IMR-90 (cell line): Measurements from ENCODE around the gene KRT28. TPM values are rescaled to one million over a fixed set of nuclear protein-coding genes. Genes with fewer than 3 reads are reported as not detected.
A peak's percentile ranks its signal among the peaks of the same experiment; 100 is the strongest.

Experiments used
- ATAC-seq: fragments of 200-7000 bp; cut with Tn5 transposase; 2 replicates; pipeline ENCODE4 v1.9.1; 2020; ENCODE audit warnings: low read depth, mild to moderate bottlenecking, moderate library complexity
- BruUV-seq: library from RNA; stranded (reverse); fragments of 400-500 nt; replicated peaks from 2 replicates; lab custom pipeline; 2021; lab: Mats Ljungman, UMichigan
- CTCF ChIA-PET: fragments of 300-600 bp; formaldehyde crosslinking; extraction: SDS; loops from one replicate; lab custom pipeline; 2021; ENCODE audit warnings: antibody characterized with exemption; lab: Yijun Ruan, JAX
- POLR2A ChIA-PET: fragments of 300-600 bp; sonication (Branson Sonifier 250); formaldehyde crosslinking; loops from one replicate; lab custom pipeline; 2022; ENCODE audit warnings: antibody characterized with exemption; ENCODE audit not compliant: unreplicated experiment; lab: Charles Lee
- DNase-seq: peaks from one replicate; pipeline ENCODE4 v3.0.0; 2013
- H2AFZ ChIP-seq: replicated peaks from 2 replicates; pipeline ENCODE3; 2013; ENCODE audit warnings: low read length, mild to moderate bottlenecking; ENCODE audit not compliant: poor library complexity
- H2AK5ac ChIP-seq: 2 replicates; pipeline ENCODE4 v1.6.1; 2013; ENCODE audit warnings: low read depth, low read length, inconsistent platforms
- H2AK9ac ChIP-seq: replicated peaks from 2 replicates; pipeline ENCODE3; 2013; ENCODE audit warnings: mild to moderate bottlenecking, low read depth, low read length, moderate library complexity; ENCODE audit not compliant: poor library complexity
- H2BK120ac ChIP-seq: 2 replicates; pipeline ENCODE4 v1.6.1; 2013; ENCODE audit warnings: low read depth, low read length, inconsistent platforms
- H2BK15ac ChIP-seq: 3 replicates; pipeline ENCODE4 v1.6.1; 2013; ENCODE audit warnings: low read depth, low read length, inconsistent platforms
- H2BK20ac ChIP-seq: 2 replicates; pipeline ENCODE4 v1.6.1; 2013; ENCODE audit warnings: low read depth, mild to moderate bottlenecking, inconsistent platforms, low read length, moderate library complexity
- H2BK5ac ChIP-seq: 2 replicates; pipeline ENCODE4 v1.6.1; 2013; ENCODE audit warnings: mild to moderate bottlenecking, low read depth, low read length, inconsistent platforms; ENCODE audit not compliant: poor library complexity, severe bottlenecking
- H3K14ac ChIP-seq: replicated peaks from 2 replicates; pipeline ENCODE4 v1.6.1; 2013; ENCODE audit warnings: low read depth, low read length, inconsistent platforms
- H3K18ac ChIP-seq: 2 replicates; pipeline ENCODE4 v1.6.1; 2013; ENCODE audit warnings: low read depth, low read length, control low read depth
- H3K23ac ChIP-seq: 2 replicates; pipeline ENCODE4 v1.6.1; 2013; ENCODE audit warnings: low read depth, low read length, inconsistent platforms
- H3K27ac ChIP-seq: 2 replicates; pipeline ENCODE4 v1.5.1; 2013; ENCODE audit warnings: mild to moderate bottlenecking, control low read depth, low read length; ENCODE audit not compliant: insufficient read depth
- H3K27me3 ChIP-seq: 2 replicates; pipeline ENCODE4 v1.6.1; 2013; ENCODE audit warnings: low read length; ENCODE audit not compliant: control insufficient read depth, insufficient read depth
- H3K36me3 ChIP-seq: 2 replicates; pipeline ENCODE4 v1.6.1; 2013; ENCODE audit warnings: low read length, mixed read lengths; ENCODE audit not compliant: control insufficient read depth, insufficient read depth
- H3K4ac ChIP-seq: 2 replicates; pipeline ENCODE4 v1.6.1; 2013; ENCODE audit warnings: low read depth, low read length, inconsistent platforms
- H3K4me1 ChIP-seq: 2 replicates; pipeline ENCODE4 v1.6.1; 2013; ENCODE audit warnings: low read length, mixed read lengths; ENCODE audit not compliant: control insufficient read depth, insufficient read depth
- H3K4me2 ChIP-seq: 2 replicates; pipeline ENCODE4 v1.6.1; 2013; ENCODE audit warnings: low read depth, mild to moderate bottlenecking, control low read depth, low read length, moderate library complexity
- H3K4me3 ChIP-seq: 2 replicates; pipeline ENCODE4 v1.5.1; 2013; ENCODE audit warnings: low read depth, mild to moderate bottlenecking, control low read depth, low read length, moderate library complexity; ENCODE audit not compliant: insufficient read depth
- H3K56ac ChIP-seq: 2 replicates; pipeline ENCODE4 v1.6.1; 2013; ENCODE audit warnings: low read length, inconsistent platforms; ENCODE audit not compliant: insufficient read depth; ENCODE audit errors: extremely low read depth
- H3K79me1 ChIP-seq, 2 experiments: 2 replicates each; pipeline ENCODE4 v1.6.1; 2013; ENCODE audit warnings: low read length in 2 of 2, inconsistent platforms in 1 of 2, low read depth in 1 of 2
- H3K9ac ChIP-seq: 2 replicates; pipeline ENCODE4 v1.6.1; 2013; ENCODE audit warnings: low read depth, low read length, control low read depth
- H3K9me1 ChIP-seq: 2 replicates; pipeline ENCODE4 v1.6.1; 2013; ENCODE audit warnings: low read length, inconsistent platforms; ENCODE audit not compliant: insufficient read depth
- H3K9me3 ChIP-seq: 2 replicates; pipeline ENCODE4 v1.6.1; 2013; ENCODE audit warnings: low read length; ENCODE audit not compliant: control insufficient read depth, insufficient read depth
- H4K20me1 ChIP-seq: 2 replicates; pipeline ENCODE4 v1.6.1; 2013; ENCODE audit warnings: low read length, inconsistent platforms; ENCODE audit not compliant: insufficient read depth
- H4K5ac ChIP-seq: 2 replicates; pipeline ENCODE4 v1.6.1; 2013; ENCODE audit warnings: mild to moderate bottlenecking, low read depth, low read length, control low read depth
- H4K8ac ChIP-seq, 2 experiments: 2 replicates each; pipeline ENCODE4 v1.6.1; 2013; ENCODE audit warnings: low read depth in 2 of 2, low read length in 2 of 2, control low read depth in 1 of 2, inconsistent platforms in 1 of 2
- H4K91ac ChIP-seq: 2 replicates; pipeline ENCODE4 v1.6.1; 2013; ENCODE audit warnings: low read depth, low read length, inconsistent platforms; ENCODE audit not compliant: insufficient read depth
- BHLHE40 ChIP-seq: fragments of 150-350 bp; IDR thresholded peaks from 2 replicates; pipeline ENCODE4 v1.6.1; 2016; ENCODE audit warnings: mild to moderate bottlenecking, low read depth, low read length
- NFE2L2 ChIP-seq: fragments of 150-350 bp; IDR thresholded peaks from 2 replicates; pipeline ENCODE4 v1.6.1; 2016; ENCODE audit warnings: low read depth, mild to moderate bottlenecking, low read length
- POLR2A ChIP-seq: IDR thresholded peaks from 2 replicates; pipeline ENCODE4 v1.6.1; 2012; ENCODE audit warnings: mild to moderate bottlenecking, low read depth, low read length
- WGBS, 2 experiments: methylation state at CpG; one replicate each; pipeline versions ENCODE4 v1.1.5 to v1.1.7; 2013; ENCODE audit warnings: missing lambda C conversion rate in 2 of 2; ENCODE audit not compliant: insufficient read length in 1 of 2; ENCODE audit errors: extremely low coverage in 2 of 2; 5-methylcytosine and 5-hydroxymethylcytosine counted together
- dilution Hi-C: fragments of 300-500 bp; cut with HindIII; formaldehyde crosslinking; loops from one replicate; pipeline ENCODE4 v1.14.3; 2018; ENCODE audit warnings: low sequenced_read_pairs; ENCODE audit not compliant: unreplicated experiment
- in situ Hi-C: fragments of 300-500 bp; cut with MboI; formaldehyde crosslinking; loops from 3 replicates; pipeline ENCODE4 v1.14.3; 2019; ENCODE audit warnings: low sequenced_read_pairs, inconsistent platforms, mixed read lengths
- intact Hi-C: fragments of 100-400 bp; cut with micrococcal nuclease; formaldehyde crosslinking; loops from 2 replicates; pipeline ENCODE4 v1.10.0; 2022
- polyA plus RNA-seq, 3 experiments: library from polyadenylated mRNA; depleted of rRNA; stranded (reverse); fragments of >200 nt; gene quantifications; 2 replicates each; pipeline ENCODE4 v1.2.3, GENCODE V29; 2012; ENCODE audit warnings: low replicate concordance in 1 of 3
- total RNA-seq: library from RNA; depleted of rRNA; stranded (reverse); fragments of >200 nt; gene quantifications from 2 replicates; pipeline ENCODE4 v1.2.3, GENCODE V29; 2012

KRT28 gene
- total and polyA plus RNA-seq, 2 of the 4 experiments (the other 2 are of a cell fraction), result not detected

- no peak overlapping the region for H3K56ac ChIP-seq
- H2AK5ac ChIP-seq, result peak overlapping the region; percentile 5
- H3K23ac ChIP-seq, result no peak overlapping the region
- no peaks in the 10 kb centered on the region for H3K9me3 ChIP-seq
- H3K4me1 ChIP-seq, result peaks cover 5% of the 10 kb centered on the region; the same call in 1 of the 2 replicates
- 74% methylated on average over 3 of the region's 9 CpGs; no CpG with 5 or more reads in 1 of the 2 experiments for WGBS, 2 experiments
- no peak overlapping the region for H2AFZ ChIP-seq
- intact Hi-C loops, result no loop called here
- TF ChIP-seq NFE2L2, result no peak
- no peak for TF ChIP-seq BHLHE40
- TF ChIP-seq POLR2A, result no peak
- no peak overlapping the region for H2AK9ac ChIP-seq
- in situ Hi-C loops, result no loop called here
- no peak overlapping the region for H3K14ac ChIP-seq
- peak overlapping the region; percentile 34 to 97; a peak in 2 of 4 replicates for H4K8ac ChIP-seq
- H2BK5ac ChIP-seq, result peak overlapping the region; percentile 88
- ChIA-PET CTCF (no interaction called here), POLR2A (no interaction called here)
- no TSS peak for BruUV-seq
- DNase-seq (no peak), ATAC-seq (no peak)
- peak overlapping the region; percentile 46 for H4K5ac ChIP-seq
- H2BK20ac ChIP-seq, result no peak overlapping the region
- H4K91ac ChIP-seq, result no peak overlapping the region
- dilution Hi-C loops, result no loop called here
- peaks cover 30 to 38% of the 10 kb centered on the region in 2 experiments for H3K79me1 ChIP-seq
- H2BK15ac ChIP-seq, result 0 out of 3 replicates have a peak overlapping the region, but pooled peaks have one; percentile 11
- H3K36me3 ChIP-seq, result peaks cover 10% of the 10 kb centered on the region
- no peak overlapping the region for H3K4me3 ChIP-seq
- H3K9ac ChIP-seq, result no peak overlapping the region
- H3K4ac ChIP-seq, result peak overlapping the region; percentile 1; the same call in 1 of the 2 replicates
- H4K20me1 ChIP-seq, result no peaks in the 10 kb centered on the region
- no peaks in the 10 kb centered on the region for H3K27me3 ChIP-seq
- no peak overlapping the region for H3K18ac ChIP-seq
- no peak overlapping the region; the same call in 1 of the 2 replicates for H3K27ac ChIP-seq
- 0 out of 2 replicates have a peak overlapping the region, but pooled peaks have one; percentile 10 for H3K4me2 ChIP-seq
- H3K9me1 ChIP-seq, result peaks cover 3% of the 10 kb centered on the region
- no peak overlapping the region for H2BK120ac ChIP-seq
These were observed 20.6 kb upstream of the KRT28 start for GRCh38 chr17:40820228-40820838.
